Measurements from ENCODE around the gene LPXN.
"Not testable (repeated sequence)": the region's sequence is repeated elsewhere in the genome, so short reads cannot be mapped to it uniquely, and the experiment has no call there.

The LPXN gene

GRCh38 chr11:58578635-58579191 is 3.1 kb upstream of the LPXN start, which contains the start of gene ZFP91:
Gene ZFP91, plus strand, starts transcription at chr11:58579063. Its CDS starts 219 bp downstream, at chr11:58579282.
- DNase-seq, result peak; percentile 98

GRCh38 chr11:58578136-58578634 is 2.5 kb upstream of the LPXN start:
- peak; percentile 99 for DNase-seq

GRCh38 chr11:58577555-58578135 is 2.0 kb upstream of the LPXN start:
- DNase-seq, result peak; percentile 46

- no peak for DNase-seq
Measured at GRCh38 chr11:58576887-58577471, 1.3 kb upstream of the LPXN start.

- DNase-seq, result no peak
Measured at GRCh38 chr11:58574881-58575280, 775 bp downstream of the LPXN start.

- peak; percentile 30 for DNase-seq
Measured at GRCh38 chr11:58573451-58574104, 2.1 kb downstream of the LPXN start.

- DNase-seq, result not testable (repeated sequence)
Measured at GRCh38 chr11:58572906-58573305, 2.8 kb downstream of the LPXN start.

- peak; percentile 38 for DNase-seq
Measured at GRCh38 chr11:58567889-58568512, 7.7 kb downstream of the LPXN start.

- no peak for DNase-seq
Measured at GRCh38 chr11:58564231-58564630, 11.4 kb downstream of the LPXN start.

GRCh38 chr11:58562375-58562800 is 13.3 kb downstream of the LPXN start:
- DNase-seq, result no peak

GRCh38 chr11:58561394-58562098 is 14.1 kb downstream of the LPXN start:
- DNase-seq, result no peak

GRCh38 chr11:58560842-58561241 is 14.8 kb downstream of the LPXN start:
- no peak for DNase-seq

- no peak for DNase-seq
Measured at GRCh38 chr11:58549644-58550043, 26.0 kb downstream of the LPXN start.

GRCh38 chr11:58546841-58547240 is 28.8 kb downstream of the LPXN start:
- no peak for DNase-seq

- no peak for DNase-seq
Measured at GRCh38 chr11:58531865-58532341, 43.8 kb downstream of the LPXN start.

GRCh38 chr11:58530236-58530635 is 45.4 kb downstream of the LPXN start:
- DNase-seq, result no peak

GRCh38 chr11:58527429-58527828 is 48.2 kb downstream of the LPXN start:
- no peak for DNase-seq

GRCh38 chr11:58526721-58527120 is 48.9 kb downstream of the LPXN start:
- DNase-seq, result no peak

GRCh38 chr11:58525037-58525614 is 50.5 kb downstream of the LPXN start:
- DNase-seq, result no peak

GRCh38 chr11:58524232-58525036 is 51.2 kb downstream of the LPXN start:
- peak; percentile 64 for DNase-seq

GRCh38 chr11:58513747-58514367 is 61.8 kb downstream of the LPXN start:
- peak; percentile 10 for DNase-seq

Data from NCI-H2029 (cell line).